Measurements from ENCODE around the gene KRT16. TPM values are rescaled to one million over a fixed set of nuclear protein-coding genes. Genes with fewer than 3 reads are reported as not detected.
"Not testable (repeated sequence)": the region's sequence is repeated elsewhere in the genome, so short reads cannot be mapped to it uniquely, and the experiment has no call there.

KRT16 gene
- total RNA-seq, 1 experiment from 2014 or later, result 0.72 TPM

- no peak for DNase-seq (ENCODE audit: low read depth)
Observed at GRCh38 chr17:41615454-41615853, 2.9 kb upstream of the KRT16 start.

- DNase-seq (ENCODE audit: low read depth), result not testable (repeated sequence)
Observed at GRCh38 chr17:41614767-41615166, 2.2 kb upstream of the KRT16 start.

- no peak for DNase-seq (ENCODE audit: low read depth)
Observed at GRCh38 chr17:41614098-41614497, 1.5 kb upstream of the KRT16 start.

- DNase-seq (ENCODE audit: low read depth), result no peak
Observed at GRCh38 chr17:41613277-41614082, 913 bp upstream of the KRT16 start.

- DNase-seq (ENCODE audit: low read depth), result no peak
Observed at GRCh38 chr17:41610965-41611640, 1.5 kb downstream of the KRT16 start.

- not testable (repeated sequence) for DNase-seq (ENCODE audit: low read depth)
Observed at GRCh38 chr17:41610061-41610517, 2.5 kb downstream of the KRT16 start.

GRCh38 chr17:41606930-41607329 lies 5.6 kb downstream of the KRT16 start:
- DNase-seq (ENCODE audit: low read depth), result not testable (repeated sequence)

GRCh38 chr17:41602524-41602923 lies 10.0 kb downstream of the KRT16 start:
- DNase-seq (ENCODE audit: low read depth), result no peak

GRCh38 chr17:41600318-41600717 lies 12.2 kb downstream of the KRT16 start:
- no peak for DNase-seq (ENCODE audit: low read depth)

- DNase-seq (ENCODE audit: low read depth), result no peak
Observed at GRCh38 chr17:41599680-41600079, 12.9 kb downstream of the KRT16 start.

GRCh38 chr17:41595585-41595984 lies 17.0 kb downstream of the KRT16 start:
- no peak for DNase-seq (ENCODE audit: low read depth)

- no peak for DNase-seq (ENCODE audit: low read depth)
Observed at GRCh38 chr17:41594363-41594915, 18.1 kb downstream of the KRT16 start.

GRCh38 chr17:41593306-41593981 lies 19.1 kb downstream of the KRT16 start:
- DNase-seq (ENCODE audit: low read depth), result no peak

- DNase-seq (ENCODE audit: low read depth), result no peak
Observed at GRCh38 chr17:41592601-41593305, 19.8 kb downstream of the KRT16 start.

- DNase-seq (ENCODE audit: low read depth), result no peak
Observed at GRCh38 chr17:41589301-41589700, 23.3 kb downstream of the KRT16 start.

GRCh38 chr17:41588126-41588810 lies 24.3 kb downstream of the KRT16 start:
- no peak for DNase-seq (ENCODE audit: low read depth)

GRCh38 chr17:41586863-41587495 lies 25.6 kb downstream of the KRT16 start, which contains the start of gene KRT14:
Gene KRT14 (minus strand): TSS chr17:41586895. CDS start chr17:41586834, 61 bp downstream.
- DNase-seq (ENCODE audit: low read depth), result no peak

GRCh38 chr17:41585301-41586056 lies 27.1 kb downstream of the KRT16 start:
- DNase-seq (ENCODE audit: low read depth), result no peak

- peak; percentile 15 for DNase-seq (ENCODE audit: low read depth)
Observed at GRCh38 chr17:41584331-41584927, 28.1 kb downstream of the KRT16 start.

Data from RPMI7951 (cell line).